GM12874 (cell line): ENCODE measurements around the gene NME2.
A peak's percentile ranks its signal among the peaks of the same experiment; 100 is the strongest.

Source experiments
- TF ChIP-seq, protein P1 (sequence below): IDR thresholded peaks from 2 replicates; pipeline ENCODE4 v1.5.1; 2011; ENCODE audit warnings: low read depth, mild to moderate bottlenecking, control low read depth, low read length, moderate library complexity; ENCODE audit not compliant: insufficient read depth

Gene NME2

DNA sequence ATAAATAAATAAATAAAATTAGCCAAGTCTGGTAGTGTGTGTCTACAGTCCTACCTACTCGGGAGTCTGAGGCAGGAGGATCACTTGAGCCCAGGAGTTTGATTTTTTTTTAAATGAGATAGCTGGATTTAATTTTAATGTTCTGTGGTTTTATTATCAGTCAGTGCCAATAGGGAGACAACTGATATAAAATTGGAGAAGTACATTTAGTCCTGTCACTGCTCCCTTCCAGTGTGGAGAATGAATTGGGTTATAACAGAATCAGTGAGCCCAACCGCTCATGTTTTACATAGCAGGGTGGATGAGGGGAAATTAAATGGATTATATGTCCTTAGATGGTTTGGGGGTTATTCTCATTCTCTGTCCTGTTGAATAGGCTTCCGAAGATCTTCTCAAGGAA is 6.6 kb upstream of the NME2 start:
- TF ChIP-seq, protein P1, sequence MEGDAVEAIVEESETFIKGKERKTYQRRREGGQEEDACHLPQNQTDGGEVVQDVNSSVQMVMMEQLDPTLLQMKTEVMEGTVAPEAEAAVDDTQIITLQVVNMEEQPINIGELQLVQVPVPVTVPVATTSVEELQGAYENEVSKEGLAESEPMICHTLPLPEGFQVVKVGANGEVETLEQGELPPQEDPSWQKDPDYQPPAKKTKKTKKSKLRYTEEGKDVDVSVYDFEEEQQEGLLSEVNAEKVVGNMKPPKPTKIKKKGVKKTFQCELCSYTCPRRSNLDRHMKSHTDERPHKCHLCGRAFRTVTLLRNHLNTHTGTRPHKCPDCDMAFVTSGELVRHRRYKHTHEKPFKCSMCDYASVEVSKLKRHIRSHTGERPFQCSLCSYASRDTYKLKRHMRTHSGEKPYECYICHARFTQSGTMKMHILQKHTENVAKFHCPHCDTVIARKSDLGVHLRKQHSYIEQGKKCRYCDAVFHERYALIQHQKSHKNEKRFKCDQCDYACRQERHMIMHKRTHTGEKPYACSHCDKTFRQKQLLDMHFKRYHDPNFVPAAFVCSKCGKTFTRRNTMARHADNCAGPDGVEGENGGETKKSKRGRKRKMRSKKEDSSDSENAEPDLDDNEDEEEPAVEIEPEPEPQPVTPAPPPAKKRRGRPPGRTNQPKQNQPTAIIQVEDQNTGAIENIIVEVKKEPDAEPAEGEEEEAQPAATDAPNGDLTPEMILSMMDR: no peak

DNA sequence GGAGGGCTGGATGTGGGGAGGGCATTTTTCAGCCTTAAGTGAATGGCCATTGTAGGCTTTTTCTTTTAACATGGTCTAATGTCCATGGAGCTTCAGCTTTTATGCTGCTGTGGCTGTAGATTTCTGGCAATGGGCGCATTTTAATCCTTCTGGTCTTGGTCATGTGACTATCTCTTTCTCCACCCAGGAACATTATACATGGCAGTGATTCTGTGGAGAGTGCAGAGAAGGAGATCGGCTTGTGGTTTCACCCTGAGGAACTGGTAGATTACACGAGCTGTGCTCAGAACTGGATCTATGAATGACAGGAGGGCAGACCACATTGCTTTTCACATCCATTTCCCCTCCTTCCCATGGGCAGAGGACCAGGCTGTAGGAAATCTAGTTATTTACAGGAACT is 4.7 kb upstream of the NME2 start:
- TF ChIP-seq, protein P1: no peak

- TF ChIP-seq, protein P1: no peak
Measured at GRCh38 chr17:51164911-51165679, 1.1 kb upstream of the NME2 start.

GRCh38 chr17:51165680-51166197 is 472 bp upstream of the NME2 start:
- TF ChIP-seq, protein P1: no peak

DNA sequence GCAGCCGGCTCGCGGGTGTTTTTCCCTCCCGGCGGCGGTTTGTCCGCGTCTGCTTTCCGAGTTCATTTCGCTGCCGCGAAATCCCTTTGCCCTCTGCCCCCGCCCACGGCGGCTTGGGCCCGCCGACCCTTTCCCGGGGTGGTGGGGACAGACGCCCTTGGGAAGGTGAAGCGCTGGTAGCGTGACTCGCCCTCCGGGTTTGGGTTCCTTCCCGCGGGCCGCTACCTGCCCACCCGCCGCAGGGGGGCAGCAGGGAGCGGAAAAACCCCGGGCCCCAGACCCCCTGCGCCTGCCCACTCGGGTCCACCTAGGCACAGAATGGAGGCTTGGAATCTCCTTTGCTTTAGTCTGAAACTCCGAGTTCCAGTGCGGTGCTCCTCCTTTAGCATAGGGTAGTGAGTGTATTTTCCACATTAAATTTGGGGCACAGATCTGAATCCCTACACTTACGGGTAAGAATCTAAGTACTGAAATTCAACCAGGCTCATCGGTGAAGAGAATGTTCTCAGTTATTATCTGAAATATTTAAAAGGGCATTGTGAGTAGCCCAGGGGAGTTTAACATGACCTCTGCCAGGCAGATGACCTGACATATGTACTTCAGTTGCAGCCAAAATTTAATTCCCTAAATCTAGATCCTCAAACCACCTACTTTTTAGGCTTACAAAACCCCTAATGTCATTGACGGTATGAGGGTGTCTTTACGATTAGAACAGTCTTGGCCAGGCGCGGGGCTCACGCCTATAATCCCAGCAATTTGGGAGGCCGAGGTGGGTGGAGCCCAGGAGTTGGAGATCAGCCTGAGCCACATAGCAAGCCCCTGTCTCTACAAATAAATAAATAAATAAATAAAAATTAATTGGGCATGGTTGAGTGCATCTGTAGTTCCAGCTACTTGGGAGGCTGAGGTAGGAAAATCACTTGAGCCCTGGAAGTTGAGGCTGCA is 1.0 kb downstream of the NME2 start:
- TF ChIP-seq, protein P1: peak; percentile 88

DNA sequence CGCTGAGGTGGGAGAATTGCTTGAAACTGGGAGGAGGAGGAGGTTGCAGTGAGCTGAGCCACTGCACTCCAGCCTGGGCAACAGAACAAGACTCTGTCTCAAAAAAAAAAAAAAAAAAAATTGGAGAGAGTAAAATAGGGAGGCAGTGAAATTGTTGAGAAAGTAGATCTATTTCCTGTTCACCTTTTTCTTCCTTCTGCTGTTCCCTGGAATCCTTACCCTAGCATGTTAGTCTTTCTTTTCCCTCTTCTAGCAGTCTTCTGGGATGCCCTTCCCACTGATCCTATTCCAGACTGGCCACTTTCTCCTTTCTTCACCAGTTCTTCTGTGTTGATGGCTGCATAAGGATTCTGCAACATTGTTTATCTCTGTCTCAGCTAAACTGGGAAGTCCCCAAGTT is 3.1 kb downstream of the NME2 start:
- TF ChIP-seq, protein P1: no peak

DNA sequence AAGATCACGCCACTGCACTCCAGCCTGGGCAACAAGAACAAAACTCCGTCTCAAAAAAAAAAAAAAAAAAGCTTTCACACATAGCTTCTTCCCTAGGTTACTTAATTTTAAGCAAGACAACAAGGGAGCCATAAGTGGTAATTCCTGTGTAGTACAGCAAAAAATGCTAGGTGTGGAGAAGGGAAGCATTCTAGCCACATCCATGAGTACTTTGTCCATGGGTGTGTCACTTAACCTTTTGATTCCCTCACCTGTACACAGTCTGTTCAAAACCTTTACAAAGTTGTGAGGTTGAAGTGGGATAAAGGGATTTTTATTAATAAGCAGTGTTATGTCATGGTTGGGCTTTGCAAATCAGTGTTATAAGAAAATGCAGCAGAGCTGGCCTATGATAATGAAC is 4.5 kb downstream of the NME2 start:
- TF ChIP-seq, protein P1: no peak
